DMS 273 (cell line): Measurements from ENCODE around the gene ECE2.
"Not testable (repeated sequence)": the region's sequence is repeated elsewhere in the genome, so short reads cannot be mapped to it uniquely, and the experiment has no call there.

Experiments
- DNase-seq: peaks from one replicate; lab custom pipeline; 2025; ENCODE audit not compliant: unreplicated experiment; lab: John Stamatoyannopoulos, UW

ECE2 gene

DNA sequence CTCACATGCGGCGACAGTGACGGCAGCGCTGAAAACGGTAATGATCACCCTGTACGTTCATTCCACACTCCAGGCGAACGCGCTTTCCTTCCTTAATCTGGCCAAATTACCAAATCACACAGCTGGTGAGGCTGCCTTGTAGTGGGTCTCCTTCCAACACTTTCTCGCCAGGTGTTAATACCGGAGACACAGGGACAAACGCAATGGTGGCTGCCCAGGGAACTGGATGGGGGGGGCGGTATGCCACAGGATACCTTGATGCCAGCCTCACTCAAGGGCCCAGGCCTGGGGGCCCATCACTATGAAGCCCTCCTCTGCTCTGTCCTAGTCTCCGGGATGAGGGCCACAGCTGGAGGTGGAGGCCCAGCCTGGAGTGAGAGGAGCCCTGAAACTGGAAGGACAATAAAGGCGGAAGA, 13.1 kb upstream of the ECE2 start:
- DNase-seq = no peak

DNA sequence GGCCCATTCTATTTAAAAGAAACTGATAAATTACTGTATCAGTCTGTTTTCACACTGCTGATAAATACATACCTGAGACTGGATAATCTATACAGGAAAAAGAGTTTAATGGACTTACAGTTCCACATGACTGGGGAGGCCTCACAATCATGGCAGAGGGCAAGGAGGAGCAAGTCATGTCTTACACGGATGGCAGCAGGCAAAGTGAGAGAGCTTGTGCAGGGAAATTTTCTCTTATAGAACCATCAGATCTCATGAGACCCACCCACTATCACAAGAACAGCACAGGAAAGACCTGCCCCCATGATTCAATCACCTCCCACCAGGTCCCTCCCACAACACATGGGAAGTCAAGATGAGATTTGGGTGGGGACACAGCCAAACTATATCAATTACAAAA, 8.6 kb upstream of the ECE2 start:
- not testable (repeated sequence) for DNase-seq

DNA sequence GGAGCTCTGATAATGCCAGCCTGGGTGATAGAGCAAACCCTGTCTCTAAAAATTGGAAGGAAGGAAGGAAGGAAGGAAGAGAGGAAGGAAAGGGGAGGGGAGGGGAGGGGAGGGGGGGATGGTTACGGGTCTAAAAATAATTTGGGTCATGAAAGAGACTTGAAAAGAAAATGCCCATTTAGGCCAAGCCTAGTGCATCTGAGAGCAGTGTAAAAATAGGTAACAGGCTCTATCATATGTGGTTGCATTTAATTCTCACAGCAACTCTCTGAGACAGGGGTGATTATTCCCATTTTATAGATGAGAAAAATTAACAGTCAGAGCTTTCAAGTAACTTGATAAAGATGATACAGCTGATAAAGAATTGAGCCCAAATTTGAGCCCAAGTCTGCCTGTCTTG, 3.6 kb upstream of the ECE2 start:
- DNase-seq = no peak

DNA sequence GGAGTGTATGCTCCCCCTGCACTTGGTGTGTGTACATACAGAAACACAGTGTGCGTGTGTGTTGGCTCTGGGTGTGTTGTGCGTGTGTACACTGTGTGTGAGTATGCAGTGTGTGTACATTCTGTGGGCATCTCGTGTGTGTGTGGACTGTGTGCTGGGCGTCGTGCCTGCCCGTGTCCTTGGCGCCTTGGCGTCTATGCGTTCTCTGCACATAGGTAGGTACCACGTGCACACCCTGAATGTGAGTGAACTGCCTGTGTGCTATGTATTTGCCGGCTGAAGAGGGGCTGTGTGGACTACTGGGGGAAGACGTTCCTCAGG, 481 bp upstream of the ECE2 start:
- no peak for DNase-seq

DNA sequence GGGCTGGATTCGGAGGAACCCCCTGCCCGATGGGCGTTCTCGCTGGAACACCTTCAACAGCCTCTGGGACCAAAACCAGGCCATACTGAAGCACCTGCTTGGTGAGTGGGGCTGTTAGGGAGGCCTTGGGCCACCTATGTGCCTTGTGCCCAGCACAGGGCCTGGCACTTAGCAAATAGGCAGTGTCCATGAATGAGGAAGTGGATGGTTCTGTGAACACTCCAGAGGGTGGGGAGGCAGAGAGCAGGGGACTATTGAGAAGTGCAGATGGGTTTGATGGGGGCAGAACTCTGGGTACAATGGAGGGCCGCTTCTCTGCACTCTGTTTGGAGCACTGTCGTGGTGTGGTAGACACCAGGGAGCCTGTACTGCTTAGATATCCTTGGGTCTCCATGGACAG, 1.5 kb downstream of the ECE2 start:
- DNase-seq = no peak

DNA sequence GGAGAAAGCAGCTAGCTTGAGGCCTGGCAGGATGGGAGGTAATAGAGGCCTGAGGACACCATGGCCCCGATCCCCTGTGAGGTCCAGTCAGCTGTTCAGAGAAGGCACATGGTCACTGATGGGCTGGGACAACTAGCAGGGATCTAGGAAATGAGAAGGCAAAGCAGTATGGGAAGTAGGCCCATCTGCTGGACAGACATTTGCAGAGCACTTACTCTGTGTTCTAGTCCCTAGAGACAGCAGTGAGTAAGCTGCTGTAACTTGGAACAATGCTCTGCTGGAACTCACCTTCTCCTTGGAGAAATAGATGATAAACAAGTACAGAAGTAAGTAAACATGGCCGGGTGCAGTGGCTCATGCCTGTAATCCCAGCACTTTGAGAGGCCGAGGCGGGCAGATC, 7.1 kb downstream of the ECE2 start:
- no peak for DNase-seq

DNA sequence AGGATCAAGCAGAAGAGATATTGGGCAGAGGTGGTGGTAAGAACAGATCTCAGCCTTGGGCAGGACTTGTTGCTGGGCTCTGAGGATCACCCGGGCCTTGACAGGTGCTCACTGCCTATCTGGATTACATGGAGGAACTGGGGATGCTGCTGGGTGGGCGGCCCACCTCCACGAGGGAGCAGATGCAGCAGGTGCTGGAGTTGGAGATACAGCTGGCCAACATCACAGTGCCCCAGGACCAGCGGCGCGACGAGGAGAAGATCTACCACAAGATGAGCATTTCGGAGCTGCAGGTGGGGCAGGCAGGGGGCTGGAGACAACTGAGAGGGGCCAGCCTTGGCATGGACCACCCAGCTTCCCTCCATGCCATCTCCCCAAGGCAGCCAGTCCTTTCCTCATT, 7.9 kb downstream of the ECE2 start:
- no peak for DNase-seq

DNA sequence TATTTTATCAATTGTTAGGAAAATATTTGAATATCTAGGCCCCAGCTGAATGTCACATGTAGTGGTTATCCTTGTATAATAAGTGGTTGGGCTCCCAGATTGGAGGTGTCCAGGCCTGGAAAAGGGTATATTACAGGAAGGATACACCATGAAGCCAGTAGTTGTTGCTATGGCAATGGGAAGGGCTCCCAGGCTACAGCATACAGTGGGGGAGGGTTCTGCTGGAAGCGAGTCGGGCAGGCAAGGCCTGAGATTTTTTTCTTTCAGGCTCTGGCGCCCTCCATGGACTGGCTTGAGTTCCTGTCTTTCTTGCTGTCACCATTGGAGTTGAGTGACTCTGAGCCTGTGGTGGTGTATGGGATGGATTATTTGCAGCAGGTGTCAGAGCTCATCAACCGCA, 8.9 kb downstream of the ECE2 start:
- DNase-seq = peak; percentile 97

DNA sequence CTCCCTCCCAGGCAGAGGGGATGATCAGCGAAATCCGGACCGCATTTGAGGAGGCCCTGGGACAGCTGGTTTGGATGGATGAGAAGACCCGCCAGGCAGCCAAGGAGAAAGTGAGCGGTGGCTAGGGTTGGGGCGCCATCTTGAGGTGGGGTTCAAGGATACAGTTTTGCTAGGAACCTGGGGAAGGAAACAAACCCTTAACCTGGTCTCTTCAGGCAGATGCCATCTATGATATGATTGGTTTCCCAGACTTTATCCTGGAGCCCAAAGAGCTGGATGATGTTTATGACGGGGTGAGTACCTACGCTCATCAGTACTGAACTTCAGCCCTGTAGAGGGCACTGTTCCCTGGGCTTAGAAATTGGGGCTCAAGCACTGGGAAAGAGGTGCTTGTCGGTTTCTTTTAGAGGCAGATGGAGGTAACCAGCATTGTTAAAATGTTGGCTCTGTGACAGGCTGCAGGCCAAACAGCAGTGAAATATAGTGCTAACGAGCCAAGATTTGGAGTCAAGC, 13.7 kb downstream of the ECE2 start:
- peak; percentile 93 for DNase-seq

DNA sequence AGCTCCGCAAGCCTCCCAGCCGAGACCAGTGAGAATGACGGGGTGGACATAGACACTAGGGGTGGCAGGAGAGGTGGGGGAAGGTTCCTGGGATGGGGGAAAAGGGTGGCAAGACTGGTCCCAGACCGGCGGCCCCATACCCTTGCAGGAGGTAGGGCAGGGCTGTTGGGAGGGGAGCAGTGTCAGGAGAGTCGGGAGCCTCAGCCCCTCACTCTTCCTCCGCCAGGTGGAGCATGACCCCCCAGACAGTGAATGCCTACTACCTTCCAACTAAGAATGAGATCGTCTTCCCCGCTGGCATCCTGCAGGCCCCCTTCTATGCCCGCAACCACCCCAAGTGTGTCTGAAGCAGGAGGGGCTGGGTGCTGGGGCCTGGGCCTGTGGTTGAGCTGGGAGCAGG, 14.5 kb downstream of the ECE2 start:
- DNase-seq = no peak

DNA sequence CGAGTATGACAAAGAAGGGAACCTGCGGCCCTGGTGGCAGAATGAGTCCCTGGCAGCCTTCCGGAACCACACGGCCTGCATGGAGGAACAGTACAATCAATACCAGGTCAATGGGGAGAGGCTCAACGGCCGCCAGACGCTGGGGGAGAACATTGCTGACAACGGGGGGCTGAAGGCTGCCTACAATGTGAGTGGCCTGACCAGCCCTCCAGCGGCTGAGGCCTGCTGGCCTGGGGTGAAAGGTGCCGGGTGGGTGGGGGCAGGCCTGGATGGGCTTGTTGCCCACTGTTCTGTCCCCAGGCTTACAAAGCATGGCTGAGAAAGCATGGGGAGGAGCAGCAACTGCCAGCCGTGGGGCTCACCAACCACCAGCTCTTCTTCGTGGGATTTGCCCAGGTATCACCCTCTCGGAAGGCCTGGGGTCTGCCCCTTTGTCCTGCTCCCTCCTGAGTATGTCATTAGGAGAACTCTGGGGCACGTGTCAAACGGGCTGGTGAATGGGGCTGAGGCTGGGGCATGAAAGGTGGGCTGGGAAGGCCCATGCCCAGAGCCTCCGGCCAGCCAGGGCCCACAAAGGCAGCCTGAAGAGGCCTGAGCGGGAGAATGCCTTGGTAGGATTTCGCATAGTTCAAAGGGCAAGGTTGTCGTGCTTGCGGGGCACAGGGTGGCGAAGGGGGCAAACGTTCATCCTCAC, 15.4 kb downstream of the ECE2 start:
- no peak for DNase-seq

DNA sequence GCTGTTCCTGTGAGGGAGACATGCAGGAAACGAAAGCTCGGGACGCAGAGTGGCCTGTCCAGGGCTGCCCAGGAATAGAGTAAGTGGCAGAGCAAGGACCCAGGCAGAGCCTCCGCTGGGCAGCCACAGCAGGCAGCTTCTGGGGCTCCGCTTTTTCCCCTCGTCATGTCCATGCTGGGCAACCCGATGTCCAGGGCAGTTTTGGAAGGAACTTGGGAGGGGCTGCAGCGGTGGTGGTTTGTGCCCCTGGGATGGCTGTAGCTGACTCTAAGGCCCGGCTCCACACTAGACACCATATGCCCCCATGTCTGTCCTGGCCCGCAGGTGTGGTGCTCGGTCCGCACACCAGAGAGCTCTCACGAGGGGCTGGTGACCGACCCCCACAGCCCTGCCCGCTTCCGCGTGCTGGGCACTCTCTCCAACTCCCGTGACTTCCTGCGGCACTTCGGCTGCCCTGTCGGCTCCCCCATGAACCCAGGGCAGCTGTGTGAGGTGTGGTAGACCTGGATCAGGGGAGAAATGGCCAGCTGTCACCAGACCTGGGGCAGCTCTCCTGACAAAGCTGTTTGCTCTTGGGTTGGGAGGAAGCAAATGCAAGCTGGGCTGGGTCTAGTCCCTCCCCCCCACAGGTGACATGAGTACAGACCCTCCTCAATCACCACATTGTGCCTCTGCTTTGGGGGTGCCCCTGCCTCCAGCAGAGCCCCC, 16.1 kb downstream of the ECE2 start:
- no peak for DNase-seq

DNA sequence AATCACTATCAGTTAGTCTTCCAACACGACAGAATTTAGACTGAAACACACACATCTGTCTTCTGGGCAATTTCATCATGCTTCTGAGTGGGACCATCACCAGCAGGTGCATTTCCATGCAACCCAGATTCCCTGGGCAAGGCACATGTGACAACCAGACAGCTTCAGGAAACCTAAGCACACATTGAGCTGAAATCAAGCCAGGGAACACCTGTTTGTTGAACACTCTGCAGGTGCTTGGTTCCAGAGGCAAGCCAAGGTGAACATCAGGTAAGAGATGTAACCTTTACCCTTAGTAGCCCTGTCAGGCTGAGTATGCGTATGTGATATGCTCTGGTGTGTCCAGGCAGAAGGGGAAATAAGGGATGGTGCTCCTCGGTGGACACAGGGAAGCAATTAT, 19.9 kb downstream of the ECE2 start:
- no peak for DNase-seq

DNA sequence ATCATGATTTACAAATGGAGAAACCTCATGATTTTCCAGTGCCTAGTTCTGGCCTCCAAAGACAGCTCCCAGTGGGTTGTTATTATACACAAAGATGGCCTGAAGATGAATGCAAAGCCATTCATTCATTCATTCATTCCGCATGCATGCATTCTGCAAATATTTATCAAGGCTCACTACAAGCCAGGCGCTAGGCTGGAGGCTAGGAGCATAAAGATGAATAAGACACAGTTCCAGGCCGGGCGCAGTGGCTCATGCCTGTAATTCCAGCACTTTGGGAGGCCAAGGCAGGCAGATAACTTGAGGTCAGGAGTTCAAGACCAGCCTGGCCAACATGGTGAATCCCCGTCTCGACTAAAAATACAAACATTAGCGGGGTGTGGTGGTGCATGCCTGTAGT, 20.8 kb downstream of the ECE2 start:
- no peak for DNase-seq

DNA sequence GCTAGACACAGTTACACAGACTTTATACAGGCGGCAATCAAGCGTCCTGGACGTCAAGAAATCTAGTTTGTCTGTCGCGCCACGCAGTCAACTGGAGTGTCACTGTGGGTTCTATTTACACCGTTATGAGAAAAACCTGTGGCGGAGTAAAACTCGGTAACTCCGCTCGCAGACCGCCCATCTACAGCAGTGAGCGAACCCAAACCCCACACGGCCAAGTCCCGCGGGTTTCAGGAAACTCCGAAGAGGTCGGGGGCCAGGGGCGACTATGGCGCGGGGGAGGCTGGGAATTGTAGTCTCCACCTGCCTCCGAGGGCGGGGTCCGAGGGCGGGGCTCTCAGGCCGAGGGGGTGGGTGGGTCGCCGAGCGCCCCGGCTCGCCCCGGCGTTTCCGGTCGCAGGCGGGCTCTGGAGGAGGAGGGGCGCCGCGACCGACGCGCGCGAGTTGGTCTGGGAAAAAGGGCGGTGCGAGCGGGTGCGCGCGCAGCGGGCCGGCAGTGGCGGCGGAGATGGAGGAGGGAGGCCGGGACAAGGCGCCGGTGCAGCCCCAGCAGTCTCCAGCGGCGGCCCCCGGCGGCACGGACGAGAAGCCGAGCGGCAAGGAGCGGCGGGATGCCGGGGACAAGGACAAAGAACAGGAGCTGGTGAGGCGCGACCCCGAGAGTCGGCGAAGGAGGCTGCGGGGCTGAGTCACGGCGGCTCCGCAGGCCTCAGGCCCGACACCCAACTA, 23.1 kb downstream of the ECE2 start, which contains the start of gene PSMD2:
Gene PSMD2, plus strand, starts transcription at position 483 of the 729 bp plus-strand sequence. Its CDS starts 26 bp downstream, at position 509.
- peak; percentile 100 for DNase-seq

DNA sequence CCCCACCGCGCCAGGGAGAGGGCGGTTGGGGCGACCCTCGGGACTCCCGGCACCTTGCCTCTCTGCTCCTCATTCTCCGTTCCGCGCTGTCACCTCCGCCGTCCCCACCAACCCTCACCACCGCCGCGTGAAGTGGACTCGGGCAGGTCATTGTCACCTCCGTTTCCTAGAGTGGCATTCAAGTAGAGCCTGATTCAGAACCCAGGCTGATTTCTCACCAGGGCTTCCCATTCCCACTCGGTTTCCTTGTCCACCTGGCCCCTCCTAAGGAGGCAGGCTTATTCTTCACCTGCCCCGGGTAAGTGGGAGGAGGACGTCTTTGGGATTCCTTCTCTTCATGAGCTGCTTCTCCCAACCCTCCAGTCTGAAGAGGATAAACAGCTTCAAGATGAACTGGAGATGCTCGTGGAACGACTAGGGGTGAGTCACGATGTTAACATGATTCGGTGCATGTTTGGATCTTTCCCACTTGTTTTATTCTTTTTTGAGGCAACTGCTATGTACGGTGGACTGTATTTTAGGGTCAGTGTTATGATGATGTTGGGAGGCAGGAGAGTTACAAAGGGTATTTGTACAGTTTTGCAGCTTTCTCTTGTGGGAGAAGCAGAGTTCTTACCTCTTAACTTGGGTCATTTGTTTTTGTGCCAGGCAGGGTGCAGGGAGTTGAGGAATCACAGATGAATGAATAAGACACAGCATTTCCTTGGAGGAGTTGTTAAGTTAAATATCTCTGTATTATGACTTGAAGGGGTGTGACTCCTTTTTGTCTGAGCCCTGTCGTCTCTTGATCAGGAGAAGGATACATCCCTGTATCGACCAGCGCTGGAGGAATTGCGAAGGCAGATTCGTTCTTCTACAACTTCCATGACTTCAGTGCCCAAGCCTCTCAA, 23.9 kb downstream of the ECE2 start:
- DNase-seq = peak; percentile 59

DNA sequence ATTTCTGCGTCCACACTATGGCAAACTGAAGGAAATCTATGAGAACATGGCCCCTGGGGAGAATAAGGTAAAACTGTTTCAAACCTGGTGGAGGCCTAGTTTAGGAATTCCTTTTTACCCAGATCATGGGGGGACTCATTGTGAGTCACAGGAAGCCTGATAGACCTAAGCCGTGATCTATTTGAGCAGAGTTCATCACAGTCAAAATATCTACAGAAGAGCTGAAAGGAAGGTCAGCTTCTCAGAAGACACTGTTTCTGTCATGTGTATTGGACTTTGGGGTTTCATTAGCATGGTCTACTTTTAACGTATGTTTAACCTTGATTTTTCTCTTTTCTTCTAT, 24.5 kb downstream of the ECE2 start:
- no peak for DNase-seq

DNA sequence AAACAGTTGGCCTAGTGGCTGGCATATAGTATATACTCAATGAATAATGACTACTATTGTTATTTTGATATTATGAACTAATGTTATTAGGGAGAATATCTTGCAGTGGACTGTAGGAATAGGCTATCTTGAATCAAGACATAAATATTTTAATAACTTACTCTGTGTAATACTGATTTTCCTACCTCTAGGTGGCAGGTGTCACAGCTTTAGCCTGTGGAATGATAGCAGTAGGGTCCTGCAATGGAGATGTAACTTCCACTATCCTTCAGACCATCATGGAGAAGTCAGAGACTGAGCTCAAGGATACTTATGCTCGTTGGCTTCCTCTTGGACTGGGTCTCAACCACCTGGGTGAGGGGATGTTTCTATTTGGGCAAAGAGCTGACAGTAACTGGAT, 29.8 kb downstream of the ECE2 start:
- DNase-seq = peak; percentile 58

DNA sequence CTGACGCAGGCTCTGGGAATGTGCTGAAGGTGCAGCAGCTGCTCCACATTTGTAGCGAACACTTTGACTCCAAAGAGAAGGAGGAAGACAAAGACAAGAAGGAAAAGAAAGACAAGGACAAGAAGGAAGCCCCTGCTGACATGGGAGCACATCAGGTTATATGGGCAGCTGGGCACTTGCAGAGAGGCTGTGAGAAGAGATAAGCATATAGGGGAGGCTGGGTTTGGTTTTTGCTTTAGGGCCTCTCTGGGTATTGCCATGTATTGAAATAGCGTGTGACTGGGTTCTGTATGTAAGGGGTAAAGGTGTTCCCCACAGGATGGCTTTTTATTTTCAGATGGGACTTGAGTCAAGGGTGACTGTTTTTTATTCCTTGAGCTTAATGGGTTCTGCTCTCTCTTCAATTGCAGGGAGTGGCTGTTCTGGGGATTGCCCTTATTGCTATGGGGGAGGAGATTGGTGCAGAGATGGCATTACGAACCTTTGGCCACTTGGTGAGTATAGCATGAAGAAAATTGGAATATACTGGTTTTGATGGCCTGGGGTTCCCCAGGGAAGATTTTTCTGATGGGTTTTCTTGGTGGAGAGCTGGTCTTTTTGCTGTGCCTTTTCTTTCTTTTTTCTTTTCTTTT, 30.6 kb downstream of the ECE2 start:
- DNase-seq = no peak

DNA sequence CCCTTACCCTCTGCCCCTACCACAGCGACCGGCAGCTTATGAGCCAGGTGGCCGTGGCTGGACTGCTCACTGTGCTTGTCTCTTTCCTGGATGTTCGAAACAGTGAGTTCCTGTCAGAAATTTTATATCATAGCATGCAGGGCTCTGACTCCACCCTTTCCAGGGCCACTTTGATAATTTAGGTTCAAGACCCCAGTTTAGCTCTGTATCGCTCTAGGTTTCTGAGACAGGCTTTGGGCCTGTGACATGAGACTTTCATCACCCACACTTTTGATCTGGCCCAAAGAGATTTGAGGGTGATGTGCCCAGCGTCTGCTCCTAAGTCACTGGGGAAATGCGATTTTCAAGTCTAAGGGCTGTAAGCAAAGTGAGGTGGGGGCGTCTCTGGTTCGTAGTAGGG, 32.1 kb downstream of the ECE2 start:
- DNase-seq = no peak

DNA sequence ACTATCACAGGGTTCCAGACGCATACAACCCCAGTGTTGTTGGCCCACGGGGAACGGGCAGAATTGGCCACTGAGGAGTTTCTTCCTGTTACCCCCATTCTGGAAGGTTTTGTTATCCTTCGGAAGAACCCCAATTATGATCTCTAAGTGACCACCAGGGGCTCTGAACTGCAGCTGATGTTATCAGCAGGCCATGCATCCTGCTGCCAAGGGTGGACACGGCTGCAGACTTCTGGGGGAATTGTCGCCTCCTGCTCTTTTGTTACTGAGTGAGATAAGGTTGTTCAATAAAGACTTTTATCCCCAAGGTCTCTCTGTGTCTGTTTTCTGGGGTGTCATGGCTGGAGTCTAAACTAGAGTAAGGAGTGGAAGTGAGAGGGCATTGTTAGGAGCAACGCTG, 32.9 kb downstream of the ECE2 start:
- no peak for DNase-seq
